Keratinocyte (primary cell): Measurements from ENCODE around the gene ADAMTS6.

Source experiments
- EZH2 ChIP-seq: IDR thresholded peaks from one replicate; pipeline ENCODE4 v1.6.1; 2012; ENCODE audit warnings: inconsistent platforms, mild to moderate bottlenecking, low read length, moderate library complexity
- TF ChIP-seq, protein P1 (sequence below), 3 experiments: IDR thresholded peaks in 1 of 3; conservative IDR thresholded peaks in 1 of 3; optimal IDR thresholded peaks in 1 of 3; 2 replicates in 2 of 3; 3 replicates in 1 of 3; pipeline versions ENCODE3 to v1.5.1; 2011; ENCODE audit warnings: low read length in 3 of 3, mild to moderate bottlenecking in 3 of 3, moderate library complexity in 2 of 3, control low read depth in 1 of 3, inconsistent platforms in 1 of 3; ENCODE audit not compliant: insufficient read depth in 2 of 3; ENCODE audit errors: extremely low read depth in 1 of 3

- TF ChIP-seq, protein P1, sequence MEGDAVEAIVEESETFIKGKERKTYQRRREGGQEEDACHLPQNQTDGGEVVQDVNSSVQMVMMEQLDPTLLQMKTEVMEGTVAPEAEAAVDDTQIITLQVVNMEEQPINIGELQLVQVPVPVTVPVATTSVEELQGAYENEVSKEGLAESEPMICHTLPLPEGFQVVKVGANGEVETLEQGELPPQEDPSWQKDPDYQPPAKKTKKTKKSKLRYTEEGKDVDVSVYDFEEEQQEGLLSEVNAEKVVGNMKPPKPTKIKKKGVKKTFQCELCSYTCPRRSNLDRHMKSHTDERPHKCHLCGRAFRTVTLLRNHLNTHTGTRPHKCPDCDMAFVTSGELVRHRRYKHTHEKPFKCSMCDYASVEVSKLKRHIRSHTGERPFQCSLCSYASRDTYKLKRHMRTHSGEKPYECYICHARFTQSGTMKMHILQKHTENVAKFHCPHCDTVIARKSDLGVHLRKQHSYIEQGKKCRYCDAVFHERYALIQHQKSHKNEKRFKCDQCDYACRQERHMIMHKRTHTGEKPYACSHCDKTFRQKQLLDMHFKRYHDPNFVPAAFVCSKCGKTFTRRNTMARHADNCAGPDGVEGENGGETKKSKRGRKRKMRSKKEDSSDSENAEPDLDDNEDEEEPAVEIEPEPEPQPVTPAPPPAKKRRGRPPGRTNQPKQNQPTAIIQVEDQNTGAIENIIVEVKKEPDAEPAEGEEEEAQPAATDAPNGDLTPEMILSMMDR (optimal IDR thresholded peaks at IDR 0.05 in 1 of 3, IDR thresholded peaks at IDR 0.05 in 1 of 3, conservative IDR thresholded peaks at IDR 0.05 in 1 of 3; ENCODE audit: extremely low read depth in 1 of 3, insufficient read depth in 2 of 3, low read length in 3 of 3), result no peak
- TF ChIP-seq EZH2, result no peak
Observed at GRCh38 chr5:65142511-65143011, 339.2 kb downstream of the ADAMTS6 start.
